HCT116 (cell line): ENCODE measurements around the gene MLANA. TPM values are rescaled to one million over a fixed set of nuclear protein-coding genes. Genes with fewer than 3 reads are reported as not detected.

Experiments
- ATAC-seq: fragments of 200-7000 bp; cut with Tn5 transposase; 2 replicates; pipeline ENCODE4 v1.9.1; 2020; ENCODE audit warnings: mild to moderate bottlenecking, moderate library complexity
- BruUV-seq: library from RNA; stranded (reverse); fragments of 400-500 nt; replicated peaks from 2 replicates; lab custom pipeline; 2021; lab: Mats Ljungman, UMichigan
- CTCF ChIA-PET: fragments of 300-600 bp; sonication (Branson Sonifier 250); formaldehyde crosslinking; loops from one replicate; lab custom pipeline; 2021; ENCODE audit warnings: antibody characterized with exemption; lab: Charles Lee
- POLR2A ChIA-PET: fragments of 300-600, 350-600 bp; sonication (Branson Sonifier 250); formaldehyde crosslinking; loops from one replicate; lab custom pipeline; 2021; ENCODE audit warnings: antibody characterized with exemption; lab: Charles Lee
- RAD21 ChIA-PET, 2 experiments: fragments of 300-600 bp; sonication (Branson Sonifier 250); formaldehyde crosslinking; loops; one replicate each; lab custom pipeline; 2023; ENCODE audit warnings: low total read pairs in 2 of 2; ENCODE audit not compliant: uncharacterized antibody in 2 of 2, unreplicated experiment in 2 of 2, low non-redundant PET in 1 of 2; lab: Charles Lee
- DNase-seq: peaks from one replicate; pipeline ENCODE4 v3.0.0-alpha.2; 2010; ENCODE audit warnings: low read depth, low spot score
- H2AFZ ChIP-seq: fragments of 200-600 bp; shearing (Covaris generic), sonication (generic); 2 replicates; pipeline ENCODE4 v1.6.1; 2017; ENCODE audit warnings: low read depth, mixed run types, mixed read lengths, antibody characterized with exemption, low read length; ENCODE audit not compliant: poor library complexity, severe bottlenecking
- H3K27ac ChIP-seq: 2 replicates; pipeline ENCODE4 v1.5.1; 2012; ENCODE audit warnings: low read depth, low read length
- H3K27me3 ChIP-seq: fragments of 200-600 bp; sonication (generic); 2 replicates; pipeline ENCODE4 v1.6.1; 2016; ENCODE audit warnings: mixed run types, low read length, mixed read lengths; ENCODE audit not compliant: insufficient read depth
- H3K36me3 ChIP-seq, 2 experiments: fragments of 200-500 bp in 1 of 2; fragments of 200-600 bp in 1 of 2; sonication (Bioruptor generic) in 1 of 2; sonication (generic) in 1 of 2; 2 replicates each; pipeline versions ENCODE4 v1.5.1 to v1.6.1; 2014 to 2016; ENCODE audit warnings: low read length in 2 of 2, inconsistent platforms in 1 of 2, mixed read lengths in 1 of 2, mixed run types in 1 of 2; ENCODE audit not compliant: insufficient read depth in 2 of 2, control insufficient read depth in 1 of 2
- H3K4me1 ChIP-seq, 2 experiments: fragments of 200-600 bp in 1 of 2; sonication (generic) in 1 of 2; 2 replicates each; pipeline versions ENCODE4 v1.5.1 to v1.6.1; 2012 to 2017; ENCODE audit warnings: low read length in 2 of 2, inconsistent platforms in 1 of 2, mild to moderate bottlenecking in 1 of 2, mixed read lengths in 1 of 2, mixed run types in 1 of 2, moderate library complexity in 1 of 2; ENCODE audit not compliant: insufficient read depth in 2 of 2, control insufficient read depth in 1 of 2
- H3K4me2 ChIP-seq: fragments of 200-600 bp; sonication (generic); 2 replicates; pipeline ENCODE4 v1.6.1; 2017; ENCODE audit warnings: mixed run types, low read length, mixed read lengths
- H3K4me3 ChIP-seq, 2 experiments: fragments of 200-600 bp in 1 of 2; sonication (generic) in 1 of 2; replicated peaks in 1 of 2; 2 replicates each; pipeline ENCODE4 v1.5.1; 2011 to 2016; ENCODE audit warnings: low read length in 2 of 2, control low read depth in 1 of 2, low read depth in 1 of 2, mild to moderate bottlenecking in 1 of 2, mixed read lengths in 1 of 2, mixed run types in 1 of 2
- H3K79me2 ChIP-seq: fragments of 200-600 bp; sonication (generic); 2 replicates; pipeline ENCODE4 v1.6.1; 2017; ENCODE audit warnings: mild to moderate bottlenecking, mixed run types, low read length, moderate library complexity, mixed read lengths; ENCODE audit not compliant: insufficient read depth
- H3K9ac ChIP-seq: fragments of 200-600 bp; sonication (generic); 2 replicates; pipeline ENCODE4 v1.6.1; 2016; ENCODE audit warnings: low read length, mixed read lengths
- H3K9me2 ChIP-seq: fragments of 200-600 bp; sonication (generic), shearing (Covaris generic); 2 replicates; pipeline ENCODE4 v1.6.1; 2017; ENCODE audit warnings: mixed run types, mild to moderate bottlenecking, moderate library complexity; ENCODE audit not compliant: insufficient read depth
- H3K9me3 ChIP-seq, 2 experiments: fragments of 200-500 bp in 1 of 2; fragments of 200-600 bp in 1 of 2; sonication (Bioruptor generic) in 1 of 2; sonication (generic) in 1 of 2; 2 replicates each; pipeline ENCODE4 v1.6.1; 2014 to 2017; ENCODE audit warnings: low read length in 2 of 2, mixed read lengths in 2 of 2, inconsistent platforms in 1 of 2, low read depth in 1 of 2, mild to moderate bottlenecking in 1 of 2, mixed run types in 1 of 2, moderate library complexity in 1 of 2; ENCODE audit not compliant: control insufficient read depth in 1 of 2, insufficient read depth in 1 of 2
- H4K20me1 ChIP-seq: fragments of 200-600 bp; sonication (generic), shearing (Covaris generic); 2 replicates; pipeline ENCODE4 v1.6.1; 2017; ENCODE audit warnings: mixed run types, mild to moderate bottlenecking, moderate library complexity; ENCODE audit not compliant: insufficient read depth
- CBX3 ChIP-seq: IDR thresholded peaks from 2 replicates; pipeline ENCODE4 v1.6.1; 2012; ENCODE audit warnings: low read depth
- CEBPB ChIP-seq: IDR thresholded peaks from 2 replicates; pipeline ENCODE4 v1.6.1; 2012; ENCODE audit warnings: low read depth
- CTCF ChIP-seq, 3 experiments: fragments of 200-600 bp in 1 of 3; sonication (generic) in 1 of 3; IDR thresholded peaks in 2 of 3; conservative IDR thresholded peaks in 1 of 3; 2 replicates each; pipeline ENCODE4 v1.5.1; 2012 to 2017; ENCODE audit warnings: low read depth in 2 of 3, low read length in 2 of 3, antibody characterized with exemption in 1 of 3, borderline replicate concordance in 1 of 3, control low read depth in 1 of 3, mild to moderate bottlenecking in 1 of 3, mixed read lengths in 1 of 3, mixed run types in 1 of 3, moderate library complexity in 1 of 3; ENCODE audit not compliant: insufficient read depth in 1 of 3
- EGR1 ChIP-seq: IDR thresholded peaks from 2 replicates; pipeline ENCODE4 v1.6.1; 2012; ENCODE audit warnings: low read depth
- ELF1 ChIP-seq: IDR thresholded peaks from 2 replicates; pipeline ENCODE4 v1.6.1; 2012; ENCODE audit warnings: low read depth, borderline replicate concordance
- EZH2 ChIP-seq: fragments of 200-600 bp; sonication (generic); IDR thresholded peaks from 2 replicates; pipeline ENCODE4 v1.6.1; 2017; ENCODE audit warnings: antibody characterized with exemption, mixed run types
- EZH2phosphoT487 ChIP-seq: fragments of 200-600 bp; IDR thresholded peaks from 2 replicates; pipeline ENCODE4 v1.6.1; 2018; ENCODE audit warnings: antibody characterized with exemption, borderline replicate concordance
- JUND ChIP-seq: IDR thresholded peaks from 2 replicates; pipeline ENCODE4 v1.6.1; 2012
- POLR2AphosphoS5 ChIP-seq: IDR thresholded peaks from 2 replicates; pipeline ENCODE4 v1.6.1; 2011; ENCODE audit warnings: mild to moderate bottlenecking, low read depth, low read length, moderate library complexity
- RAD21 ChIP-seq: IDR thresholded peaks from 2 replicates; pipeline ENCODE4 v1.6.1; 2012; ENCODE audit warnings: low read depth, mild to moderate bottlenecking
- REST ChIP-seq: IDR thresholded peaks from 2 replicates; pipeline ENCODE4 v1.6.1; 2012; ENCODE audit warnings: low read depth
- SIN3A ChIP-seq: IDR thresholded peaks from 2 replicates; pipeline ENCODE4 v1.6.1; 2012; ENCODE audit warnings: low read depth
- SRF ChIP-seq: IDR thresholded peaks from 2 replicates; pipeline ENCODE4 v1.6.1; 2012; ENCODE audit warnings: low read depth
- TCF7L2 ChIP-seq: IDR thresholded peaks from 2 replicates; pipeline ENCODE4 v1.7.0; 2011; ENCODE audit warnings: borderline replicate concordance, inconsistent platforms; ENCODE audit not compliant: insufficient read depth, insufficient read length; ENCODE audit errors: extremely low read depth
- YY1 ChIP-seq: IDR thresholded peaks from 2 replicates; pipeline ENCODE4 v1.6.1; 2011; ENCODE audit warnings: low read length, low read depth, moderate library complexity, mild to moderate bottlenecking; ENCODE audit not compliant: insufficient replicate concordance; ENCODE audit errors: extremely low read depth
- ZBTB33 ChIP-seq: IDR thresholded peaks from 2 replicates; pipeline ENCODE4 v1.6.1; 2011; ENCODE audit warnings: mild to moderate bottlenecking, low read length, moderate library complexity; ENCODE audit not compliant: insufficient replicate concordance; ENCODE audit errors: extremely low read depth
- ZFX ChIP-seq: fragments of 450-650 bp; IDR thresholded peaks from 2 replicates; pipeline ENCODE4 v1.6.1; 2017
- ZNF274 ChIP-seq: fragments of 200-500 bp; sonication (Bioruptor generic); IDR thresholded peaks from 2 replicates; pipeline ENCODE4 v1.6.1; 2014; ENCODE audit warnings: mild to moderate bottlenecking, low read depth, low read length, inconsistent platforms
- intact Hi-C: fragments of 100-400 bp; cut with micrococcal nuclease; formaldehyde crosslinking; loops from 2 replicates; pipeline ENCODE4 v1.10.0; 2022
- total RNA-seq: library from RNA; stranded (reverse); gene quantifications from one replicate; pipeline ENCODE4 v1.2.1, GENCODE V29; 2021; ENCODE audit not compliant: unreplicated experiment

Gene MLANA
- total RNA-seq, 1 experiment from 2014 or later = not detected

GRCh38 chr9:5879419-5880181, 11.1 kb upstream of the MLANA start:
- DNase-seq (peak; percentile 88), ATAC-seq (peak; percentile 94)
- Histone ChIP-seq H3K9ac (peak overlapping the region; percentile 30; the same call in 1 of the 2 replicates), H3K4me2 (peak overlapping the region; percentile 72), H3K27me3 (no peaks in the 10 kb centered on the region), H3K4me1 (peaks cover 12 to 43% of the 10 kb centered on the region in 2 experiments; a peak in 3 of 4 replicates), H3K27ac (peak overlapping the region; percentile 57; the same call in 1 of the 2 replicates), H3K9me2 (no peaks in the 10 kb centered on the region), H4K20me1 (no peaks in the 10 kb centered on the region), H3K79me2 (no peaks in the 10 kb centered on the region), H3K36me3 (no peaks in the 10 kb centered on the region), H3K4me3 (peak overlapping the region; percentile 25 to 44), H2AFZ (peak overlapping the region; percentile 6), H3K9me3 (no peaks in the 10 kb centered on the region)
- POLR2A ChIA-PET = interaction anchor here (0.7 to 2.0 kb wide), 7 partner anchors 11 to 136 kb away, joined by 3 to 7 read pairs (median 4); partner anchors contain the start of genes ERMP1 and RANBP6
- RAD21 ChIA-PET = interaction anchor here in 1 of 2 experiments (0.7 to 1.1 kb wide), 3 partner anchors 47 to 175 kb away, joined by 3 to 4 read pairs (median 3); partner anchors contain the start of gene ERMP1
- TSS peak; percentile 73 for BruUV-seq
- intact Hi-C loops = loop anchor here (5.0 to 10.0 kb wide), 2 partner anchors 82 to 685 kb away; no protein-coding TSS in a partner anchor
- CTCF ChIA-PET = interaction anchor here (0.9 to 2.5 kb wide), 6 partner anchors 8 to 427 kb away, joined by 3 to 22 read pairs (median 6); no protein-coding TSS in a partner anchor
- TF ChIP-seq POLR2AphosphoS5 (peak; percentile 53), SRF (no peak; the same call in 1 of the 2 replicates), ZBTB33 (no peak), ZFX (no peak), CTCF (IDR thresholded peaks at IDR 0.05 in 2 of 3, conservative IDR thresholded peaks at IDR 0.05 in 1 of 3; ENCODE audit: borderline replicate concordance in 1 of 3, insufficient read depth in 1 of 3, low read depth in 2 of 3, low read length in 2 of 3) (no peak), EZH2phosphoT487 (no peak), JUND (peak; percentile 90), ZNF274 (no peak), YY1 (no peak), CEBPB (no peak), SIN3A (peak; percentile 61; the same call in 1 of the 2 replicates), ELF1 (no peak), RAD21 (0 out of 2 replicates have a peak, but pooled peaks have one; percentile 13), EGR1 (peak; percentile 27), TCF7L2 (peak; percentile 28), CBX3 (peak; percentile 78), EZH2 (no peak), REST (no peak)
